Mesothelial cell of epicardium (in vitro differentiated cells): Measurements from ENCODE around the gene SPTBN1. TPM values are rescaled to one million over a fixed set of nuclear protein-coding genes. Genes with fewer than 3 reads are reported as not detected.

Experiments used
- DNase-seq, 2 experiments: peaks; one replicate each; pipeline ENCODE4 v3.0.0; 2021; ENCODE audit warnings: low spot score in 2 of 2; ENCODE audit not compliant: unreplicated experiment in 2 of 2
- H3K27ac Mint-ChIP-seq: 2 replicates; pipeline ENCODE4 v1.8.0; 2021; ENCODE audit warnings: mixed read lengths
- H3K27me3 Mint-ChIP-seq: 2 replicates; pipeline ENCODE4 v1.8.0; 2021; ENCODE audit warnings: low read depth, mixed read lengths
- H3K36me3 Mint-ChIP-seq: 2 replicates; pipeline ENCODE4 v1.8.0; 2021; ENCODE audit warnings: mixed read lengths
- H3K4me1 Mint-ChIP-seq: 2 replicates; pipeline ENCODE4 v1.8.0; 2021; ENCODE audit warnings: mixed read lengths
- H3K4me3 Mint-ChIP-seq: 2 replicates; pipeline ENCODE4 v1.8.0; 2021; ENCODE audit warnings: mild to moderate bottlenecking, moderate library complexity, mixed read lengths
- H3K9me3 Mint-ChIP-seq: 2 replicates; pipeline ENCODE4 v1.8.0; 2021; ENCODE audit warnings: mixed read lengths
- total RNA-seq: library from RNA; stranded (reverse); gene quantifications from 3 replicates; pipeline ENCODE4 v1.2.1, GENCODE V29; 2021
- TF ChIP-seq, protein P1 (sequence below): fragments of 200-600 bp; sonication (generic); IDR thresholded peaks from one replicate; pipeline ENCODE4 v1.5.0; 2021; ENCODE audit warnings: antibody characterized with exemption; ENCODE audit not compliant: unreplicated experiment

The SPTBN1 gene
- total RNA-seq, 1 donor from 2014 or later, result 281 TPM

DNA sequence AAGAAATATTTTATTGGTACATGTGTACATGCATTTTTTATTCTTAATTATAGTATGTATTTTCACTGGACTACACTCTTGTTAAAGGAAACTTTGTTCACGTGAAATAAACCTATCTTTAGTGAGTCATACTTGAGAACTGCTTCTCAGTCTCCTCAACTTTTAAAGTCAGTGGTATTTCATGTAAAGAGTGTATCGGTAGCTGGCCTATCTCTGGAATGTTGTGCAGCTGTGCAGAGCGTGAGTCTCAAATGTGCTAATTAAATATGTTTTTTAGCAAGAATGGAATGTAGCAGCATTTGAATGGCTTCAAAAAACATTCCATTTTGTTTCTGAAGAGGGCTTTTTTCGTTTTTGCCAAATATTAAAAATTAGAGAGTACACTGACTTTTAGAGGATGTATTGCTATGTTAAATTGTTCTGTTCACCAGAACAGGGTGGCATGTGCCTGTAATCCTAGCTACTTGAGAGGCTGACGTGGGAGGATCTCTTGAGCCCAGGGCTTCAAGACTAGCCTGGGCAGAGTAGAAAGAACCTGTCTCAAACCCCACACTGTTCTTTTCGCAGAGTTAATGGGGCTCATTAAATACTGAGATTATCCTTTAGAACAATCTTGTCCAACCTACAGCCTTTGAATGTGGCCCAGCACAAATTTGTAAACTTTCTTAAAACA, 14.3 kb downstream of the SPTBN1 start:
- H3K36me3 Mint-ChIP-seq, result peaks cover 2% of the 10 kb centered on the region
- H3K9me3 Mint-ChIP-seq, result no peaks in the 10 kb centered on the region
- no peaks in the 10 kb centered on the region for H3K27me3 Mint-ChIP-seq
- peak overlapping the region; percentile 18 for H3K4me3 Mint-ChIP-seq
- H3K27ac Mint-ChIP-seq, result peak overlapping the region; percentile 88
- DNase-seq, result no peak
- H3K4me1 Mint-ChIP-seq, result peaks cover 78% of the 10 kb centered on the region
- TF ChIP-seq, protein P1, sequence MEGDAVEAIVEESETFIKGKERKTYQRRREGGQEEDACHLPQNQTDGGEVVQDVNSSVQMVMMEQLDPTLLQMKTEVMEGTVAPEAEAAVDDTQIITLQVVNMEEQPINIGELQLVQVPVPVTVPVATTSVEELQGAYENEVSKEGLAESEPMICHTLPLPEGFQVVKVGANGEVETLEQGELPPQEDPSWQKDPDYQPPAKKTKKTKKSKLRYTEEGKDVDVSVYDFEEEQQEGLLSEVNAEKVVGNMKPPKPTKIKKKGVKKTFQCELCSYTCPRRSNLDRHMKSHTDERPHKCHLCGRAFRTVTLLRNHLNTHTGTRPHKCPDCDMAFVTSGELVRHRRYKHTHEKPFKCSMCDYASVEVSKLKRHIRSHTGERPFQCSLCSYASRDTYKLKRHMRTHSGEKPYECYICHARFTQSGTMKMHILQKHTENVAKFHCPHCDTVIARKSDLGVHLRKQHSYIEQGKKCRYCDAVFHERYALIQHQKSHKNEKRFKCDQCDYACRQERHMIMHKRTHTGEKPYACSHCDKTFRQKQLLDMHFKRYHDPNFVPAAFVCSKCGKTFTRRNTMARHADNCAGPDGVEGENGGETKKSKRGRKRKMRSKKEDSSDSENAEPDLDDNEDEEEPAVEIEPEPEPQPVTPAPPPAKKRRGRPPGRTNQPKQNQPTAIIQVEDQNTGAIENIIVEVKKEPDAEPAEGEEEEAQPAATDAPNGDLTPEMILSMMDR, result no peak

DNA sequence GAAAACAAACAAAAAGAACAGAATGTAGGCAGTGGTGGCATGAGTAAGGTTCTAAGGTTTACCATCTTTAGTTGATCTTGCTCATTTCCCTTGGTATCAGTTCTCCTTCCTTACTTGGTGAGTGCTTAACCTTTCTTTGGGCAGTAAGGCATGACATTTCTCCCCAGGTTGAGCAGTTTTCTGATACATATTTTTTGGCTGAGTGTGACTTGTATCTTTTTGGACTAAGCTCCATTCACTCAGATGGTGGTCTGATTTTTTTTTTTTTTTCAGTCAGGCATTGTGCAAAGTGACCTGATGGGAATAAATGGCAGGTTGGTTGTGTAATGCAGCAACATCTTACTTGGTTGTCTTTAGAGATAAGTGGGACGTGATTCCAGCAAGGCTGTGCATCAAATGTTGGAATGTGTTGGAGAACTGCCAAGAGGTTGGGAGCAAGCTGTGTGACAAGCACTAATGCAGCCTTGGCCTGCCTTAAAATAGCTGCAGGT, 15.1 kb downstream of the SPTBN1 start:
- Mint-ChIP-seq H3K9me3 (no peaks in the 10 kb centered on the region), H3K27me3 (no peaks in the 10 kb centered on the region), H3K4me1 (peaks cover 81% of the 10 kb centered on the region), H3K27ac (peak overlapping the region; percentile 88), H3K36me3 (peaks cover 2% of the 10 kb centered on the region), H3K4me3 (no peak overlapping the region)
- TF ChIP-seq, protein P1, result no peak
- peak; percentile 33 to 53 for DNase-seq

DNA sequence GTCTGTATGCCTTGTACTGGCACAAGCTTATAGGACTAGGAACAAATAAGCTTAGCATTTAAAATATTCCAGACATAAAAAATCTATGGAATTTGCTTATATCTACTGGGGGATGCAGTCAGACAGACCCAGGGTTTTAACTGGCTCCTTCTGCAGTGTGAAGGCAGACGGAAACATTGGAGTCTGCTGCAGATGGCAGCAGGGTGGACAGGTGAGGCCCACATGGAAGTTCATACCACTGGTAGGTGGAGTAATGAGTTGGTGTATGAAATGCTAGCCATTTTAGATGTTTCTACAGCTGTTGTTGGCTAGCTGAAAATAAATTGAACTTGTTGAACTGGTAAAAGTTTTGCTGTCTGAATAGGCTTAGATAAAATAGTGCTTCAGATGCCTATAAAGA, 17.7 kb downstream of the SPTBN1 start:
- Mint-ChIP-seq H3K36me3 (peaks cover 2% of the 10 kb centered on the region), H3K4me1 (peaks cover 80% of the 10 kb centered on the region), H3K27ac (peak overlapping the region; percentile 88), H3K27me3 (no peaks in the 10 kb centered on the region), H3K4me3 (peak overlapping the region; percentile 4), H3K9me3 (no peaks in the 10 kb centered on the region)
- TF ChIP-seq, protein P1, result no peak
- no peak for DNase-seq

DNA sequence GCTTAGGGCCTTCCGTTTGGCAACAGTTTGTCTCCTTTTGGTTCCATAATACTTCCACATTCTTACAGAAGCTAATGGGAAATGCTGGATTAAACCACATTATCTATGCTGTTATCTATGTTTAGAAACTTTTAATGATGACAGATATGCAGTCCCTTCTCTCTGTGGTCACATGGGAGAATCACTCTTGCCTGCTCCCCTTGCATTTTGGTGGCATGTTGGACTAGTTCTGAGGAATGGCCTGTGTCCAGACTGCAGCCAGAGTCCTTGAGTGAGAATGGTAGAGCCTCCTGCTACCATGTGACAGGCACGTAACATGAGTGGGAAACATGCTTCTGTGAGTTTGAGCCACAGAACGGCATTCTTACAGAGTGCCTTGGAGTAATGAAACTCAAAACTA, 19.2 kb downstream of the SPTBN1 start:
- Mint-ChIP-seq H3K4me1 (peaks cover 66% of the 10 kb centered on the region), H3K36me3 (peaks cover 5% of the 10 kb centered on the region), H3K27me3 (no peaks in the 10 kb centered on the region), H3K9me3 (no peaks in the 10 kb centered on the region), H3K27ac (peak overlapping the region; percentile 87), H3K4me3 (no peak overlapping the region)
- no peak for DNase-seq
- TF ChIP-seq, protein P1, result no peak

DNA sequence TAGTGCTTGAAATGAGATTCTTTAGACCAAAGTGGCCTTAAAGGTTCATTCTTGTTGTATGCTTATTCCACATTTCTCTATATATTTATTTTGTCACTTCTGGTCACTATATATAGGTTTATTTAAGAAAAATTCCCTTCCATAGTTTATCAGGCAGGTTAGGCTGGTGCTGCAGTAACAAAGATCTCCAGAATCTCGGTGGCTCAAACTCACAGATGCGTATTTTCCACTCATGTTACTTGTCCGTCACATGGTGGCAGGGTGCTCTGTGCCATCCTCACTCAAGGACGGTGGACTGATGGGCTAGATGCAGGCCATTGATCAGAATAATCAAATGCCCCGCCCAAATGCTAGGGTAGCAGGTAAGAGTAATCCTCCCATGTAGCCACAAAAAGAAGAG, 19.8 kb downstream of the SPTBN1 start:
- TF ChIP-seq, protein P1, result no peak
- peaks cover 60% of the 10 kb centered on the region for H3K4me1 Mint-ChIP-seq
- H3K27me3 Mint-ChIP-seq, result no peaks in the 10 kb centered on the region

More for the DNA sequence above, 19.8 kb downstream of the SPTBN1 start:
- H3K9me3 Mint-ChIP-seq, result no peaks in the 10 kb centered on the region
- no peak overlapping the region for H3K4me3 Mint-ChIP-seq
- DNase-seq, result no peak
- peaks cover 5% of the 10 kb centered on the region for H3K36me3 Mint-ChIP-seq
- peak overlapping the region; percentile 61 for H3K27ac Mint-ChIP-seq
